HepG2 (cell line): ENCODE measurements around the gene B3GNT5.

Experiments
- ATF2 ChIP-seq: sonication (generic); formaldehyde crosslinking; IDR thresholded peaks from 2 replicates; pipeline ENCODE4 v1.4.0; 2020; ENCODE audit warnings: missing genetic modification reagents
- BRCA1 ChIP-seq: sonication (generic); formaldehyde crosslinking; IDR thresholded peaks from 2 replicates; pipeline ENCODE4 v1.4.0; 2020; ENCODE audit warnings: missing genetic modification reagents
- CTCF ChIP-seq: sonication (generic); formaldehyde crosslinking; IDR thresholded peaks from 2 replicates; pipeline ENCODE4 v1.5.0; 2020; ENCODE audit warnings: mild to moderate bottlenecking, missing genetic modification reagents, moderate library complexity
- ELF4 ChIP-seq: sonication (generic); formaldehyde crosslinking; IDR thresholded peaks from 2 replicates; pipeline ENCODE4 v1.5.0; 2020; ENCODE audit warnings: missing genetic modification reagents, mild to moderate bottlenecking, moderate library complexity, borderline replicate concordance
- FOSL1 ChIP-seq: sonication (generic); formaldehyde crosslinking; IDR thresholded peaks from 2 replicates; pipeline ENCODE4 v1.9.0; 2021; ENCODE audit warnings: missing genetic modification reagents, borderline replicate concordance
- FOSL2 ChIP-seq: sonication (generic); formaldehyde crosslinking; IDR thresholded peaks from 2 replicates; pipeline ENCODE4 v1.4.0; 2020; ENCODE audit warnings: missing genetic modification reagents
- HINFP ChIP-seq: sonication (generic); formaldehyde crosslinking; IDR thresholded peaks from 2 replicates; pipeline ENCODE4 v1.4.0; 2020; ENCODE audit warnings: low read depth, mild to moderate bottlenecking, missing genetic modification reagents
- KLF16 ChIP-seq, 2 experiments: sonication (generic) in 1 of 2; formaldehyde crosslinking in 1 of 2; IDR thresholded peaks; 2 replicates each; pipeline versions ENCODE4 v1.6.1 to v1.8.0; 2016 to 2023; ENCODE audit warnings: missing genetic modification reagents in 2 of 2, missing compliant biosample characterization in 1 of 2
- NPAS2 ChIP-seq: sonication (generic); formaldehyde crosslinking; IDR thresholded peaks from 2 replicates; pipeline ENCODE4 v1.8.0; 2022; ENCODE audit warnings: mild to moderate bottlenecking, missing genetic modification reagents, borderline replicate concordance
- POLR2A ChIP-seq, 2 experiments: IDR thresholded peaks; 2 replicates each; pipeline ENCODE4 v1.6.1; 2011; ENCODE audit warnings: low read depth in 2 of 2, low read length in 2 of 2, mild to moderate bottlenecking in 1 of 2, moderate library complexity in 1 of 2; ENCODE audit not compliant: insufficient read depth in 1 of 2
- SOX6 ChIP-seq, 2 experiments: fragments of 450-650 bp in 1 of 2; sonication (generic) in 1 of 2; formaldehyde crosslinking in 1 of 2; IDR thresholded peaks; 2 replicates each; pipeline versions ENCODE4 v1.4.0 to v1.6.1; 2017 to 2020; ENCODE audit warnings: antibody characterized with exemption in 1 of 2, mild to moderate bottlenecking in 1 of 2, missing genetic modification reagents in 1 of 2
- ZNF563 ChIP-seq: sonication (generic); formaldehyde crosslinking; IDR thresholded peaks from 2 replicates; pipeline ENCODE4 v1.8.0; 2022; ENCODE audit warnings: mild to moderate bottlenecking, moderate library complexity, missing genetic modification reagents
- ZNF747 ChIP-seq: sonication (generic); formaldehyde crosslinking; IDR thresholded peaks from 2 replicates; pipeline ENCODE4 v1.8.1; 2023; ENCODE audit warnings: missing genetic modification reagents, mild to moderate bottlenecking, borderline replicate concordance
- TF ChIP-seq, protein P1 (sequence below): sonication (generic); formaldehyde crosslinking; IDR thresholded peaks from 2 replicates; pipeline ENCODE4 v1.4.0; 2020; ENCODE audit warnings: missing genetic modification reagents

DNA sequence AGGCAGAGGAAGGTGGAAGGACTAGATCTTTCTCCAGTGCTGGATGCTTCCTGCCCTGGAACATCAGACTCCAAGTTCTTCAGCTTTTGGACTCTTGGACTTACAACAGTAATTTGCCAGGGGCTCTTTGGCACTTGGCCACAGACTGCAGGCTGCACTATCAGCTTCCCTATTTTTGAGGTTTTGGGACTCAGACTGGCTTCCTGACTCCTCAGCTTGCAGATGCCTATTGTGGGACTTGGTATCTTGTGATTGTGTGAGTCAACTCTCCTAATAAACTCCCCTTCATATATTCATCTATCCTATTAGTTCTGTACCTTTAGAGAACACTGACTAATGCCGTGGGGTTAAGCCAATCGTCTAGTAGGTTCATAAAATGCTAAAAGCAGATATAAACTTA lies 8.8 kb upstream of the B3GNT5 start:
- TF ChIP-seq, protein P1, sequence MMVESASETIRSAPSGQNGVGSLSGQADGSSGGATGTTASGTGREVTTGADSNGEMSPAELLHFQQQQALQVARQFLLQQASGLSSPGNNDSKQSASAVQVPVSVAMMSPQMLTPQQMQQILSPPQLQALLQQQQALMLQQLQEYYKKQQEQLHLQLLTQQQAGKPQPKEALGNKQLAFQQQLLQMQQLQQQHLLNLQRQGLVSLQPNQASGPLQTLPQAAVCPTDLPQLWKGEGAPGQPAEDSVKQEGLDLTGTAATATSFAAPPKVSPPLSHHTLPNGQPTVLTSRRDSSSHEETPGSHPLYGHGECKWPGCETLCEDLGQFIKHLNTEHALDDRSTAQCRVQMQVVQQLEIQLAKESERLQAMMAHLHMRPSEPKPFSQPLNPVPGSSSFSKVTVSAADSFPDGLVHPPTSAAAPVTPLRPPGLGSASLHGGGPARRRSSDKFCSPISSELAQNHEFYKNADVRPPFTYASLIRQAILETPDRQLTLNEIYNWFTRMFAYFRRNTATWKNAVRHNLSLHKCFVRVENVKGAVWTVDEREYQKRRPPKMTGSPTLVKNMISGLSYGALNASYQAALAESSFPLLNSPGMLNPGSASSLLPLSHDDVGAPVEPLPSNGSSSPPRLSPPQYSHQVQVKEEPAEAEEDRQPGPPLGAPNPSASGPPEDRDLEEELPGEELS = no peak
- TF ChIP-seq KLF16 (CRISPR knock-in tag; IDR thresholded peaks at IDR 0.05) (no peak), BRCA1 (CRISPR knock-in tag) (no peak), SOX6 (IDR thresholded peaks at IDR 0.05) (no peak), SOX6 (CRISPR knock-in tag; IDR thresholded peaks at IDR 0.05) (no peak), HINFP (CRISPR knock-in tag) (no peak), ATF2 (no peak), CTCF (CRISPR knock-in tag) (no peak), FOSL1 (CRISPR knock-in tag) (no peak), FOSL2 (CRISPR knock-in tag) (no peak), ZNF563 (CRISPR knock-in tag) (no peak), ELF4 (no peak), NPAS2 (no peak), POLR2A (IDR thresholded peaks at IDR 0.05; ENCODE audit: insufficient read depth in 1 of 2, low read depth in 2 of 2, low read length in 2 of 2) (no peak), ZNF747 (no peak)
